Keratinocyte (primary cell): Measurements from ENCODE around the gene TCF20.

Experiments
- EZH2 ChIP-seq: IDR thresholded peaks from one replicate; pipeline ENCODE4 v1.6.1; 2012; ENCODE audit warnings: inconsistent platforms, mild to moderate bottlenecking, low read length, moderate library complexity
- TF ChIP-seq, protein P1 (sequence below), 3 experiments: IDR thresholded peaks in 1 of 3; conservative IDR thresholded peaks in 1 of 3; optimal IDR thresholded peaks in 1 of 3; 2 replicates in 2 of 3; 3 replicates in 1 of 3; pipeline versions ENCODE3 to v1.5.1; 2011; ENCODE audit warnings: low read length in 3 of 3, mild to moderate bottlenecking in 3 of 3, moderate library complexity in 2 of 3, control low read depth in 1 of 3, inconsistent platforms in 1 of 3; ENCODE audit not compliant: insufficient read depth in 2 of 3; ENCODE audit errors: extremely low read depth in 1 of 3

DNA sequence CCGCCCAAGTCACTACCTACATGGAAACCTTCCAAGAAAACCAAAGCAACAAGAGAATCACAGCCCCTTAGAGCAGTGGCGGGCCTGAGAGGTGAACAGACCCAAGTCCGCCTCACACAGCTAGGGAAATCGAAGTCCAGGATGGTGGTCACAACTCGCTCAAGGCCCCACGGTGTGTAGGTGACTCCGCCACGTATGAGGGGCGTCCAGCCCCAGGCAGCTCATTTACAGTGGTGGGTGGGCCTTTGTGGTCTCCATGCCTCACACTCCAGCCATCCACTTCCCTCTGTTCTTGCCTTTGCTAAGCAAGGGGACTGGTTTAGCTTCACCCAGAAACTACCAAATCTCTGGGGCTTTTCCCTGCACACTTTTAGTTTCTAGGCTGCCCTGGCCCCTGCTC, 9.7 kb upstream of the TCF20 start:
- TF ChIP-seq, protein P1, sequence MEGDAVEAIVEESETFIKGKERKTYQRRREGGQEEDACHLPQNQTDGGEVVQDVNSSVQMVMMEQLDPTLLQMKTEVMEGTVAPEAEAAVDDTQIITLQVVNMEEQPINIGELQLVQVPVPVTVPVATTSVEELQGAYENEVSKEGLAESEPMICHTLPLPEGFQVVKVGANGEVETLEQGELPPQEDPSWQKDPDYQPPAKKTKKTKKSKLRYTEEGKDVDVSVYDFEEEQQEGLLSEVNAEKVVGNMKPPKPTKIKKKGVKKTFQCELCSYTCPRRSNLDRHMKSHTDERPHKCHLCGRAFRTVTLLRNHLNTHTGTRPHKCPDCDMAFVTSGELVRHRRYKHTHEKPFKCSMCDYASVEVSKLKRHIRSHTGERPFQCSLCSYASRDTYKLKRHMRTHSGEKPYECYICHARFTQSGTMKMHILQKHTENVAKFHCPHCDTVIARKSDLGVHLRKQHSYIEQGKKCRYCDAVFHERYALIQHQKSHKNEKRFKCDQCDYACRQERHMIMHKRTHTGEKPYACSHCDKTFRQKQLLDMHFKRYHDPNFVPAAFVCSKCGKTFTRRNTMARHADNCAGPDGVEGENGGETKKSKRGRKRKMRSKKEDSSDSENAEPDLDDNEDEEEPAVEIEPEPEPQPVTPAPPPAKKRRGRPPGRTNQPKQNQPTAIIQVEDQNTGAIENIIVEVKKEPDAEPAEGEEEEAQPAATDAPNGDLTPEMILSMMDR (optimal IDR thresholded peaks at IDR 0.05 in 1 of 3, IDR thresholded peaks at IDR 0.05 in 1 of 3, conservative IDR thresholded peaks at IDR 0.05 in 1 of 3; ENCODE audit: extremely low read depth in 1 of 3, insufficient read depth in 2 of 3, low read length in 3 of 3) = no peak
- TF ChIP-seq EZH2 = no peak
